NB4 (cell line): Measurements from ENCODE around the gene TPPP3.

ENCODE experiments used
- MAX ChIP-seq: IDR thresholded peaks from 2 replicates; pipeline ENCODE4 v1.6.1; 2011; ENCODE audit warnings: low read depth, low read length
- POLR2A ChIP-seq: IDR thresholded peaks from 2 replicates; pipeline ENCODE4 v1.6.1; 2011; ENCODE audit warnings: mild to moderate bottlenecking; ENCODE audit not compliant: insufficient read length; ENCODE audit errors: extremely low read depth

- TF ChIP-seq POLR2A = no peak
- no peak for TF ChIP-seq MAX
Observed at GRCh38 chr16:67413978-67414911, 20.9 kb upstream of the TPPP3 start.
